Measurements from ENCODE around the gene ROMO1.
"Not testable (repeated sequence)": the region's sequence is repeated elsewhere in the genome, so short reads cannot be mapped to it uniquely, and the experiment has no call there.

The ROMO1 gene

DNA sequence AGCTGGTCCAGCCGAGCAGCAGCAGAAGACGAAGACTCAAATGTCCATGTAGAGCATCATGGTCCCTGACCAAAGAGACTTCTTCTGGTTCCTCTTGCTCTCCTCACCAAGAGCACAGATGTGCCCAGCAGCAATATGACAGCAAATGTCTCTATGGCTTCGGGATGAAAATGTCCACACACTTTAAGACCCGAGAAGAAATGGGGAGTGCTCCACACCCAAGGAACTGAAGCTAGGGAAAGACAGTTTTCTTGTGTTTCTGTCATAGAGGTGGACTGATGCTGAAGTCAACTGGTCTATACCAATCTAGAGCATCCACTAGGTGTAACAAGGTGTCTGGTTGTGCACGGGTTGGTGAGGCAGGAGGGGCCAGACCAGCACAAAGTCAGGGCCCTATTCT is 30.0 kb upstream of the ROMO1 start:
- Histone ChIP-seq H3K36me3 (peaks cover 50 to 70% (median 62%) of the 10 kb centered on the region in 11 experiments), H3K9me3 (replicated peaks in 1 of 11) (no peaks in the 10 kb centered on the region), H4K20me1 (peaks cover 0 to 1% (median 0%) of the 10 kb centered on the region in 11 experiments; a peak in 6 of 22 replicates), H3K27ac (no peak overlapping the region), H3K27me3 (no peaks in the 10 kb centered on the region), H3K4me3 (no peak overlapping the region), H3K4me1 (peaks cover 0 to 18% (median 12%) of the 10 kb centered on the region in 10 experiments; a peak in 16 of 20 replicates), H3K9ac (no peak overlapping the region), H3K4me2 (no peak overlapping the region)
- no peak for TF ChIP-seq Cebpa-rat (IDR thresholded peaks at IDR 0.05)

DNA sequence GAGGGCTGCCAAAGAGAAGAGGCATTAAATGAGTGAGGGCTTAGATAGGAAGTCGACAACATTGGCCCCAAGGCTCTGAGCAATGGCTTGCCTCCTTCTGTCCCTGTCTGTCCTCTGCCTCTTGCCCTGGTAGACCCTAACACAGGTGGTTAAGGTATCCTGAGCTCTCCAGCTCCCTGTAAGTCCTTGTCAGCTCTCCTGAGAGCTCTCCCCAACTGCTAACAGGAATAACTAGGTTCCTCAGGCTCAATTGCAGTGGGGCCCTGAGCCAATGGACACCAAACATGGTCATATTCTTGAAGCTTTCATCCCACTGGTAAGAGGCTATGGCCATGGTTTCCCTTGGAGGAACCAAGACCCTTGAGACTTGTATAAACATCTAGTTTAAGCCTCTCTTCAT is 29.5 kb upstream of the ROMO1 start:
- H3K9me3 ChIP-seq (replicated peaks in 1 of 11): no peaks in the 10 kb centered on the region

DNA sequence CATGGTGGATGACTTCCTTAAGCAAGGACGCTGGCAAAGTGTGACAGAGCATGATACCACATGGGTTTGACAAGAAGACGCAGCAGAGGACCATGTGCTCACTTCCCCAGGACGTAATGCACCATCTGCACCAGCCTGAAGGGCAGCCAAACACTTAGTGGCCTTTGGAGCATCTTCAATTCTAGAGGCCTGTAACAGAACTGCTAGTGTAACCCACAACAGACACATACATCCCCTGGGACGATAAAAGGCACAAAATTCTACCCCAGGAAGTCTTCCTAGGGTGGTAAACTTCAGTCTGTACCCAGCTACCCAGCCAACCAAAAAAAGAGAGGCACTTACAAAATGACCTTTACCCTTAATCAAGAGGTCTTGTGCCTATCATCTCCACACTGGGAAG is 25.3 kb upstream of the ROMO1 start:
- Histone ChIP-seq H3K4me3 (no peak overlapping the region), H3K27ac (peak overlapping the region in 3 of 11 experiments; percentile 2 to 9 (median 4); a peak in 2 of 22 replicates), H4K20me1 (no peaks in the 10 kb centered on the region; a peak in 1 of 22 replicates), H3K9me3 (replicated peaks in 1 of 11) (no peaks in the 10 kb centered on the region), H3K9ac (peak overlapping the region in 1 of 11 experiments; percentile 9; a peak in 2 of 22 replicates), H3K4me2 (peak overlapping the region in 7 of 11 experiments; percentile 25 to 55 (median 36); a peak in 14 of 22 replicates), H3K27me3 (no peaks in the 10 kb centered on the region), H3K4me1 (peaks cover 0 to 22% (median 11%) of the 10 kb centered on the region in 10 experiments; a peak in 14 of 20 replicates), H3K36me3 (peaks cover 44 to 100% (median 72%) of the 10 kb centered on the region in 11 experiments)
- no peak for TF ChIP-seq Cebpa-rat (IDR thresholded peaks at IDR 0.05)

More for the DNA sequence above, 29.5 kb upstream of the ROMO1 start:
- Histone ChIP-seq H4K20me1 (no peaks in the 10 kb centered on the region; a peak in 1 of 22 replicates), H3K4me2 (no peak overlapping the region), H3K27ac (no peak overlapping the region), H3K4me1 (peaks cover 0 to 22% (median 13%) of the 10 kb centered on the region in 10 experiments; a peak in 16 of 20 replicates), H3K9ac (no peak overlapping the region), H3K27me3 (no peaks in the 10 kb centered on the region), H3K4me3 (no peak overlapping the region), H3K36me3 (peaks cover 51 to 75% (median 64%) of the 10 kb centered on the region in 11 experiments)
- TF ChIP-seq Cebpa-rat (IDR thresholded peaks at IDR 0.05): no peak

DNA sequence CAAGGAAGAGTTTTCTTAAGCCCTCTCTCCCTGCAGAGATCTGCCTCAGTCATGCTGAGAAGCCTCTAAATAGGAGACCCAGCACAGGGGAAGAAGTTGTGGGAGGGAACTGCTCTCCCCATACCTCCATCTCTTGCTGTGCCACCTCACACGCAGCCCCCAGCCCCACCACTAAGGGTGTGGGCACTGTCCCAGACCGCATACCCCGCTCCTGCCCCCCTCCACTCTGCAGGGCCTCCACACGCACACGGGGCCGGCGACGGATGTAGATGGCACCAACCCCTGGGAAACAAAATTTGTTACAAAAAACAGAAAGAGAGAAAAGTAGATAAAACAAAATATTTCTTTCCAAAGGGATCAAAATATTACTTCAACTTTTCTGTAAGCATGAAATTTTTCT is 24.3 kb upstream of the ROMO1 start:
- Histone ChIP-seq H3K27ac (no peak overlapping the region), H3K36me3 (peaks cover 41 to 98% (median 66%) of the 10 kb centered on the region in 11 experiments), H3K9me3 (replicated peaks in 1 of 11) (no peaks in the 10 kb centered on the region), H4K20me1 (no peaks in the 10 kb centered on the region; a peak in 1 of 22 replicates), H3K4me1 (peaks cover 3 to 26% (median 12%) of the 10 kb centered on the region in 10 experiments), H3K27me3 (no peaks in the 10 kb centered on the region), H3K9ac (no peak overlapping the region), H3K4me2 (no peak overlapping the region), H3K4me3 (no peak overlapping the region)
- TF ChIP-seq Cebpa-rat (IDR thresholded peaks at IDR 0.05): no peak

DNA sequence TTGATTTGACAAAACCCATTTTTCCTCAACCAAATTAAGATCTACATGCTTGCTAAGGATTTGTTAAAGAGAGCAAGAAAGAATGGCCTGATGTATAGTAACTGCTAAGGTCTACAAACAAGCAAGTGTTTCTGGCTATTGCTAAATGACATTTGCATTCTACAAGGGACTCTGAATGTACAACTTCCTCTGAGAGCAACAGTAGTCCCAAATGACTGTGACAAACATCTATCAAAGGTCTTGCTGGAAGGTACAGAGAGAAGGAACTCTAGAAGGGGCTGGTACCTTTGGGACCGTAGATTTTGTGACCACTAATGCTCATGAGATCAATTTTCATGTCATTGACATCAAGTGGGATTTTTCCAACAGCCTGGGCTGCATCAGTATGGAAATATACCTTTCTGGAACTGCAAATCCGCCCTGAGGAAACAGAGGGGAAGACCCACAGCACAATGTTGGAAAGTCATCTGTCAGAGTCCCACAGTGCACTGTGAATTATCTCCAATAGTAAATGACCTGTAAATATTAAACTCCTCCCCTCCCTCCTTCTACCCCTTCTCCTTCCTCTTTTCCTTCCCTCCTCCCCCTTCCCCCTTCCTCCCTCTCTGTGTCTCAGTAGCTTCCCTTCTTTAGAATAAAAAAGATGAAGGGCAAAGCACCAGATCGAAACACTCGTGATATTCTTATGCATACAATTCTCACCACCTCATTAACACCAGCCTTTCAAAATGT is 18.6 kb upstream of the ROMO1 start:
- Histone ChIP-seq H3K4me2 (peak overlapping the region; percentile 37 to 88 (median 67)), H3K4me1 (peaks cover 16 to 25% (median 22%) of the 10 kb centered on the region in 10 experiments), H3K27ac (peak overlapping the region in 10 of 11 experiments; percentile 3 to 41 (median 33); a peak in 9 of 22 replicates), H3K9ac (peak overlapping the region in 4 of 11 experiments; percentile 2 to 45 (median 22); a peak in 3 of 22 replicates), H3K27me3 (no peaks in the 10 kb centered on the region), H3K4me3 (no peak overlapping the region), H3K9me3 (replicated peaks in 1 of 11) (no peaks in the 10 kb centered on the region), H4K20me1 (no peaks in the 10 kb centered on the region), H3K36me3 (peaks cover 9 to 65% (median 38%) of the 10 kb centered on the region in 11 experiments; a peak in 21 of 22 replicates)
- TF ChIP-seq Cebpa-rat (IDR thresholded peaks at IDR 0.05): no peak

DNA sequence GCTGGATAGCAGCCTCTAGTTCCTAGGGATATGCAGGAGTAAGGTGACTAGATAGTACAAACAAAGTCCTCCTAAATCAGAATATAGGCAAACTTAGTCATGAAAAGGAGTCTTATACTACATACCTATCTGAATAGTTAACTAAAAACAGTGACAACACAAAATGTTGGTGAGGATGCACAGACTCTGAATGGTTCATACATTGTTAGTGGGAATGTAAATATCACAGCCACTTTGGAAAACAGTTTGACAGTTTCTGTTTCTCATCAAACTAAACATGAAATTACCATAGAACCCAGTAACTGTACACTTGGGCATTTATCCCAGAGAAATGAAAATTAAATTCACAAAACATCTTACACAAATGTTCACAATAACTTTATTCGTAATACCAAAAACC is 17.2 kb upstream of the ROMO1 start:
- Histone ChIP-seq H3K4me1 (peaks cover 16 to 25% (median 22%) of the 10 kb centered on the region in 10 experiments), H3K27me3 (no peaks in the 10 kb centered on the region), H3K4me3 (no peak overlapping the region), H3K36me3 (peaks cover 10 to 63% (median 37%) of the 10 kb centered on the region in 11 experiments), H3K9me3 (replicated peaks in 1 of 11) (peaks cover 1 to 2% (median 2%) of the 10 kb centered on the region in 11 experiments; a peak in 20 of 22 replicates), H4K20me1 (no peaks in the 10 kb centered on the region), H3K27ac (no peak overlapping the region), H3K9ac (no peak overlapping the region), H3K4me2 (no peak overlapping the region)
- TF ChIP-seq Cebpa-rat (IDR thresholded peaks at IDR 0.05): no peak

DNA sequence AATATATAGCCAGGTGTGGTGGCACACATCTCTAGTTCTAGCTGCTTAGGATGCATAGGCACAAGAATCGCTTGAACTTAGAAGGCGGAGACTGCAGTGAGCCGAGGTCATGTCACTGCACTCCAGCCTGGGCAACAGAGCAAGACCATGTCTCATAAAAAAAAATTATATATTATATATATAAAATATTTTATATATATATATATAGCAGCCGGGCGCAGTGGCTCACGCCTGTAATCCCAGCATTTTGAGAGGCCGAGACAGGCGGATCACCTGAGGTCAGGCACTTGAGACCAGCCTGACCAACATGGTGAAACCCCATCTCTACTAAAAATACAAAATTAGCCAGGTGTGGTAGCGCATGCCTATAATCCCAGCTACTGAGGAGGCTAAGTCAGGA is 13.8 kb upstream of the ROMO1 start:
- peaks cover 10 to 23% (median 15%) of the 10 kb centered on the region in 10 experiments for H3K4me1 ChIP-seq
- not testable (repeated sequence) for H3K9ac ChIP-seq, H3K27me3 ChIP-seq, H4K20me1 ChIP-seq, H3K4me3 ChIP-seq, H3K4me2 ChIP-seq, H3K27ac ChIP-seq
- peaks cover 32 to 71% (median 52%) of the 10 kb centered on the region in 11 experiments for H3K36me3 ChIP-seq
- peaks cover 14 to 17% (median 16%) of the 10 kb centered on the region in 11 experiments; a peak in 20 of 22 replicates for H3K9me3 ChIP-seq (replicated peaks in 1 of 11)

DNA sequence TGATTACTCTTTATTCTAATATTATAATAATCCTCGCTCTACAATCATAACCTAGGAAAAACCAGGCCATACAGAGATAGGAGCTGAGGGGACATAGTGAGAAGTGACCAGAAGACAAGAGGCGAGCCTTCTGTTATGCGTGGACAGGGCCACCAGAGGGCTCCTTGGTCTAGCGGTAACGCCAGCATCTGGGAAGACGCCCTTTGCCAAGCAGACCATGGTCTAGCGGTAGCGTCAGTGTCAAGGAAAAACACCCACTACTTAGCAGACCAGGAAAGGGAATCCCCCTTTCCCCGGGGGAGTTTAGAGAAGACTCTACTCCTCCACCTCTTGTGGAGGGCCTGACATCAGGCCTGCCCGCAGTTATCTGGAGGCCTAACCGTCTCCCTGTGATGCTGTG is 12.3 kb upstream of the ROMO1 start:
- H3K4me3 ChIP-seq: peak overlapping the region in 2 of 10 experiments; percentile 2 to 44; a peak in 1 of 20 replicates
- peaks cover 45 to 82% (median 63%) of the 10 kb centered on the region in 11 experiments for H3K36me3 ChIP-seq
- not testable (repeated sequence) for H3K27me3 ChIP-seq, H4K20me1 ChIP-seq, H3K4me1 ChIP-seq, H3K9ac ChIP-seq
- H3K4me2 ChIP-seq: peak overlapping the region in 4 of 11 experiments; percentile 19 to 48 (median 35); a peak in 7 of 22 replicates
- peak overlapping the region in 1 of 11 experiments; percentile 53; a peak in 2 of 22 replicates for H3K27ac ChIP-seq
- H3K9me3 ChIP-seq (replicated peaks in 1 of 11): peaks cover 14 to 17% (median 16%) of the 10 kb centered on the region in 11 experiments; a peak in 20 of 22 replicates

DNA sequence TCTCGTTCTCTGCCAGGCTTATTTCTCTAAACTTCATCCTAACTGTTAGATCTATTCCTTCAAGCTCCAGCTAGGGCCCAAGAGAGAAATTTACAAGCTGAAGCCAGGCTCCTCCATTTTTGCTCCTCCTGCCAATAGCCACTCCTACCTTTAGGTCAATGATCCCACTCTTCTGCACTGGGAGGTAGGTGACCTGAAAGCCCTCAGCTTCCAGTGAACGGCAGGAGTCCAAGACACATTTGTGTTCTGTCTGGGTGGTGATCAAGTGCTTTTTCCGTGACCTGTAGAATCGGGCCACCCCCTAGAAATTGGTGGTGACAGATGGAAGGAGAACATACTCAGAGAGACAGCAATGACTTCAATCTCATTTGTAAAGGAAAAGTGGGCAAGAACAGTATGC is 8.9 kb upstream of the ROMO1 start:
- peaks cover 14 to 17% (median 16%) of the 10 kb centered on the region in 11 experiments; a peak in 20 of 22 replicates for H3K9me3 ChIP-seq (replicated peaks in 1 of 11)
- H3K27me3 ChIP-seq: no peaks in the 10 kb centered on the region
- H3K36me3 ChIP-seq: peaks cover 58 to 96% (median 81%) of the 10 kb centered on the region in 11 experiments
- no peaks in the 10 kb centered on the region for H4K20me1 ChIP-seq
- no peak overlapping the region for H3K27ac ChIP-seq
- peaks cover 0 to 9% (median 0%) of the 10 kb centered on the region in 10 experiments; a peak in 5 of 20 replicates for H3K4me1 ChIP-seq
- H3K9ac ChIP-seq: no peak overlapping the region
- TF ChIP-seq Cebpa-rat (IDR thresholded peaks at IDR 0.05): no peak
- no peak overlapping the region for H3K4me2 ChIP-seq
- no peak overlapping the region for H3K4me3 ChIP-seq
